ENCODE data around the gene MAL. TPM values are rescaled to one million over a fixed set of nuclear protein-coding genes. Genes with fewer than 3 reads are reported as not detected.

Gene MAL
- total and polyA plus RNA-seq, 2 of the 8 experiments (the other 6 are each of a cell fraction or from before 2014, with no cell fraction given) = not detected

- peaks cover 0 to 8% (median 4%) of the 10 kb centered on the region in 4 experiments; a peak in 5 of 7 replicates for H3K4me1 ChIP-seq (replicated peaks in 1 of 4; ENCODE audit: control insufficient read depth in 3 of 4, insufficient read depth in 4 of 4, low read length in 3 of 4)
- no peak overlapping the region for H2AK5ac ChIP-seq (ENCODE audit: low read depth, low read length)
- DNase-seq (ENCODE audit: low read depth in 1 of 2, low spot score in 2 of 2) = peak; percentile 65 to 93
- no peaks in the 10 kb centered on the region for H3K36me3 ChIP-seq (ENCODE audit: control insufficient read depth in 2 of 4, insufficient read depth in 4 of 4, low read length in 3 of 4)
- no peak overlapping the region for H3K56ac ChIP-seq (replicated peaks; ENCODE audit: insufficient read length, low read depth, low read length)
- peak overlapping the region; percentile 39 to 68 (median 65) for H3K4me3 ChIP-seq (ENCODE audit: extremely low read depth in 1 of 4, insufficient read depth in 2 of 4, low read depth in 3 of 4, low read length in 4 of 4)
- no peak overlapping the region for H3K4ac ChIP-seq (replicated peaks; ENCODE audit: insufficient read length, low read depth, low read length)
- H2AFZ ChIP-seq (ENCODE audit: low read length) = peak overlapping the region; percentile 65; the same call in 1 of the 2 replicates
- no peak overlapping the region for H2BK20ac ChIP-seq (ENCODE audit: low read length)
- H2BK120ac ChIP-seq (replicated peaks; ENCODE audit: low read depth, low read length) = no peak overlapping the region
- H3K79me1 ChIP-seq (ENCODE audit: low read depth, low read length) = no peaks in the 10 kb centered on the region
- peak overlapping the region; percentile 88 for H4K8ac ChIP-seq (ENCODE audit: extremely low read depth, insufficient read depth, low read length)
- peak overlapping the region; percentile 33 for H4K5ac ChIP-seq (ENCODE audit: insufficient read length, low read depth, low read length)
- H2BK15ac ChIP-seq (ENCODE audit: low read length) = no peak overlapping the region
- H3K9ac ChIP-seq (replicated peaks in 1 of 4; ENCODE audit: extremely low read depth in 1 of 4, low read depth in 3 of 4, low read length in 3 of 4) = peak overlapping the region in 2 of 4 experiments; percentile 20 to 31; a peak in 4 of 7 replicates
- H3K79me2 ChIP-seq (ENCODE audit: control insufficient read depth in 1 of 2, insufficient read depth in 2 of 2, low read length in 2 of 2) = no peaks in the 10 kb centered on the region
- no peak for FAIRE-seq
- H4K91ac ChIP-seq (replicated peaks; ENCODE audit: insufficient read length, low read length) = peak overlapping the region; percentile 63
- CTCF ChIA-PET (ENCODE audit: partially characterized antibody) = interaction anchor here (0.7 to 4.6 kb wide), 18 partner anchors 8 to 88 kb away, joined by 3 to 40 read pairs (median 4); partner anchors contain the start of genes MRPS5 and ZNF514
- POLR2A ChIA-PET (ENCODE audit: partially characterized antibody) = interaction anchor here (1.2 kb wide), 1 partner anchor 45 kb away, joined by 4 read pairs; the partner anchor contains the start of gene MRPS5
- H3K18ac ChIP-seq (ENCODE audit: extremely low read depth, low read length) = peak overlapping the region; percentile 95
- H3K9me3 ChIP-seq (ENCODE audit: insufficient read depth in 2 of 2, low read depth in 1 of 2, low read length in 1 of 2) = peaks cover 4 to 32% of the 10 kb centered on the region in 2 experiments; a peak in 2 of 4 replicates
- H3K23ac ChIP-seq (ENCODE audit: insufficient read length) = no peak overlapping the region
- peak overlapping the region; percentile 63; the same call in 1 of the 2 replicates for H2BK12ac ChIP-seq (ENCODE audit: low read depth, low read length)
- H3K27ac ChIP-seq (ENCODE audit: low read depth, low read length) = no peak overlapping the region
- peaks cover 0 to 15% (median 12%) of the 10 kb centered on the region in 4 experiments; a peak in 4 of 7 replicates for H3K27me3 ChIP-seq (replicated peaks in 1 of 4; ENCODE audit: control insufficient read depth in 3 of 4, extremely low read depth in 1 of 4, insufficient read depth in 3 of 4, low read length in 3 of 4)
- no peak overlapping the region for H3K14ac ChIP-seq (ENCODE audit: insufficient read length)
- WGBS, 2 experiments (ENCODE audit: extremely low coverage in 1 of 2, insufficient coverage in 1 of 2, insufficient read length in 1 of 2, insufficient replicate concordance in 2 of 2, low coverage in 1 of 2, low lambda C conversion rate in 2 of 2, missing lambda C conversion rate in 1 of 2) = 14% methylated on average over 41 of the region's 44 CpGs; no CpG with 5 or more reads in 1 of the 2 experiments
- no peaks in the 10 kb centered on the region for H4K20me1 ChIP-seq (replicated peaks in 1 of 2; ENCODE audit: control insufficient read depth in 1 of 2, insufficient read depth in 2 of 2, low read length in 2 of 2)
- H2BK5ac ChIP-seq (ENCODE audit: low read depth, low read length) = no peak overlapping the region
- H3K4me2 ChIP-seq (ENCODE audit: insufficient read depth in 1 of 2, low read depth in 2 of 2, low read length in 2 of 2) = peak overlapping the region; percentile 10 to 73
- 0 out of 2 replicates have a peak, but pooled peaks cover 4% of the 10 kb centered on the region for H3K23me2 ChIP-seq (ENCODE audit: low read depth, low read length)
- TF ChIP-seq CBX5 (IDR thresholded peaks at IDR 0.05; ENCODE audit: low read depth, low read length) (no peak), HDAC2 (IDR thresholded peaks at IDR 0.05; ENCODE audit: borderline replicate concordance in 1 of 2, low read depth in 2 of 2, low read length in 2 of 2) (no peak), TAF1 (IDR thresholded peaks at IDR 0.05; ENCODE audit: low read depth, low read length) (peak; percentile 53), PHF8 (conservative IDR thresholded peaks at IDR 0.05; ENCODE audit: low read depth, low read length) (0 out of 2 replicates have a peak, but pooled peaks have one; percentile 20), CHD2 (IDR thresholded peaks at IDR 0.05; ENCODE audit: low read length) (no peak), TBP (IDR thresholded peaks at IDR 0.05; ENCODE audit: low read depth, low read length) (0 out of 2 replicates have a peak, but pooled peaks have one; percentile 41), KDM1A (IDR thresholded peaks at IDR 0.05; ENCODE audit: borderline replicate concordance, low read length) (no peak)
- TF ChIP-seq, protein P1, sequence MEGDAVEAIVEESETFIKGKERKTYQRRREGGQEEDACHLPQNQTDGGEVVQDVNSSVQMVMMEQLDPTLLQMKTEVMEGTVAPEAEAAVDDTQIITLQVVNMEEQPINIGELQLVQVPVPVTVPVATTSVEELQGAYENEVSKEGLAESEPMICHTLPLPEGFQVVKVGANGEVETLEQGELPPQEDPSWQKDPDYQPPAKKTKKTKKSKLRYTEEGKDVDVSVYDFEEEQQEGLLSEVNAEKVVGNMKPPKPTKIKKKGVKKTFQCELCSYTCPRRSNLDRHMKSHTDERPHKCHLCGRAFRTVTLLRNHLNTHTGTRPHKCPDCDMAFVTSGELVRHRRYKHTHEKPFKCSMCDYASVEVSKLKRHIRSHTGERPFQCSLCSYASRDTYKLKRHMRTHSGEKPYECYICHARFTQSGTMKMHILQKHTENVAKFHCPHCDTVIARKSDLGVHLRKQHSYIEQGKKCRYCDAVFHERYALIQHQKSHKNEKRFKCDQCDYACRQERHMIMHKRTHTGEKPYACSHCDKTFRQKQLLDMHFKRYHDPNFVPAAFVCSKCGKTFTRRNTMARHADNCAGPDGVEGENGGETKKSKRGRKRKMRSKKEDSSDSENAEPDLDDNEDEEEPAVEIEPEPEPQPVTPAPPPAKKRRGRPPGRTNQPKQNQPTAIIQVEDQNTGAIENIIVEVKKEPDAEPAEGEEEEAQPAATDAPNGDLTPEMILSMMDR (IDR thresholded peaks at IDR 0.05; ENCODE audit: control extremely low read depth in 1 of 3, insufficient read depth in 1 of 3, low read depth in 1 of 3, low read length in 3 of 3) = peak; percentile 73 to 90 (median 87)
Observed at GRCh38 chr2:95076705-95077529, 51.4 kb downstream of the MAL start.

Measured in H1 (cell line).